Astrocyte (in vitro differentiated cells and primary cell): ENCODE measurements around the gene KRTCAP2. TPM values are rescaled to one million over a fixed set of nuclear protein-coding genes. Genes with fewer than 3 reads are reported as not detected.
A peak's percentile ranks its signal among the peaks of the same experiment; 100 is the strongest.

Experiments
- DNase-seq: peaks from one replicate; pipeline ENCODE4 v3.0.0-alpha.2; 2010; ENCODE audit warnings: low read depth
- FAIRE-seq: peaks from 2 replicates; lab custom pipeline; 2011; peaks lifted over from hg19 to GRCh38; lab: Jason Lieb, UNC
- H2AFZ ChIP-seq: 2 replicates; pipeline ENCODE4 v1.6.0; 2012; ENCODE audit warnings: low read depth, low read length, inconsistent platforms
- H3K27ac ChIP-seq: 2 replicates; pipeline ENCODE4 v1.5.1; 2011; ENCODE audit warnings: low read depth, low read length, inconsistent platforms
- H3K27me3 ChIP-seq: 2 replicates; pipeline ENCODE4 v1.6.0; 2011; ENCODE audit warnings: low read length, inconsistent platforms; ENCODE audit not compliant: insufficient read depth
- H3K36me3 ChIP-seq: 2 replicates; pipeline ENCODE4 v1.5.1; 2011; ENCODE audit warnings: low read length, inconsistent platforms; ENCODE audit not compliant: insufficient read depth
- H3K4me1 ChIP-seq: 2 replicates; pipeline ENCODE4 v1.5.1; 2011; ENCODE audit warnings: low read length, inconsistent platforms; ENCODE audit not compliant: insufficient read depth
- H3K4me2 ChIP-seq: 2 replicates; pipeline ENCODE4 v1.6.0; 2012; ENCODE audit warnings: low read length, inconsistent platforms
- H3K4me3 ChIP-seq: 2 replicates; pipeline ENCODE4 v1.5.1; 2011; ENCODE audit warnings: low read depth, mild to moderate bottlenecking, low read length, inconsistent platforms; ENCODE audit not compliant: insufficient read depth
- H3K79me2 ChIP-seq: 2 replicates; pipeline ENCODE4 v1.6.0; 2012; ENCODE audit warnings: mild to moderate bottlenecking, low read length, inconsistent platforms; ENCODE audit not compliant: insufficient read depth
- H3K9ac ChIP-seq: 2 replicates; pipeline ENCODE4 v1.6.0; 2012; ENCODE audit warnings: mild to moderate bottlenecking, low read length, inconsistent platforms
- H3K9me3 ChIP-seq: 2 replicates; pipeline ENCODE4 v1.5.1; 2012; ENCODE audit warnings: low read depth, mild to moderate bottlenecking, low read length, inconsistent platforms; ENCODE audit not compliant: insufficient read depth
- H4K20me1 ChIP-seq: 2 replicates; pipeline ENCODE4 v1.6.0; 2012; ENCODE audit warnings: low read length, inconsistent platforms; ENCODE audit not compliant: insufficient read depth
- H3K27ac Mint-ChIP-seq: one replicate; pipeline ENCODE4 v1.8.0; 2021; ENCODE audit warnings: mild to moderate bottlenecking, mixed read lengths; ENCODE audit not compliant: unreplicated experiment
- H3K27me3 Mint-ChIP-seq: one replicate; pipeline ENCODE4 v1.8.0; 2021; ENCODE audit warnings: low read depth, mixed read lengths; ENCODE audit not compliant: unreplicated experiment
- H3K36me3 Mint-ChIP-seq: one replicate; pipeline ENCODE4 v1.8.0; 2021; ENCODE audit warnings: low read depth, mixed read lengths; ENCODE audit not compliant: unreplicated experiment
- H3K4me1 Mint-ChIP-seq: one replicate; pipeline ENCODE4 v1.8.0; 2021; ENCODE audit warnings: low read depth, mixed read lengths; ENCODE audit not compliant: unreplicated experiment
- H3K4me3 Mint-ChIP-seq: one replicate; pipeline ENCODE4 v1.8.0; 2021; ENCODE audit warnings: mild to moderate bottlenecking, moderate library complexity, mixed read lengths; ENCODE audit not compliant: unreplicated experiment
- H3K9me3 Mint-ChIP-seq: one replicate; pipeline ENCODE4 v1.8.0; 2021; ENCODE audit warnings: mild to moderate bottlenecking, mixed read lengths; ENCODE audit not compliant: unreplicated experiment
- CTCF ChIP-seq: IDR thresholded peaks from 2 replicates; pipeline ENCODE4 v1.5.1; 2011; ENCODE audit warnings: low read depth, mild to moderate bottlenecking, inconsistent platforms, low read length, moderate library complexity; ENCODE audit not compliant: insufficient read depth
- EZH2 ChIP-seq: IDR thresholded peaks from 2 replicates; pipeline ENCODE4 v1.6.1; 2012; ENCODE audit warnings: mild to moderate bottlenecking, low read length, inconsistent platforms; ENCODE audit not compliant: insufficient read depth
- total RNA-seq: library from RNA; stranded (reverse); gene quantifications from 2 replicates; pipeline ENCODE4 v1.2.1, GENCODE V29; 2021

Gene KRTCAP2
- total RNA-seq, 1 donor from 2014 or later, result 161 TPM

GRCh38 chr1:155170101-155170785 is 2.9 kb downstream of the KRTCAP2 start:
- Mint-ChIP-seq H3K4me3 (peak overlapping the region; percentile 47), H3K27ac (no peak overlapping the region), H3K4me1 (peaks cover 18% of the 10 kb centered on the region), H3K9me3 (no peaks in the 10 kb centered on the region), H3K27me3 (peaks cover 5% of the 10 kb centered on the region), H3K36me3 (peaks cover 13% of the 10 kb centered on the region)
- H3K9ac ChIP-seq, result no peak overlapping the region
- peaks cover 8% of the 10 kb centered on the region for H4K20me1 ChIP-seq
- H3K79me2 ChIP-seq, result peaks cover 33% of the 10 kb centered on the region
- no peak overlapping the region for H3K4me3 ChIP-seq
- H3K27me3 ChIP-seq, result no peaks in the 10 kb centered on the region
- H3K9me3 ChIP-seq, result no peaks in the 10 kb centered on the region
- H3K36me3 ChIP-seq, result peaks cover 11% of the 10 kb centered on the region
- H3K4me1 ChIP-seq, result peaks cover 21% of the 10 kb centered on the region
- DNase-seq, result no peak
- no peak overlapping the region for H2AFZ ChIP-seq
- no peak overlapping the region for H3K4me2 ChIP-seq
- TF ChIP-seq EZH2 (no peak), CTCF (no peak)
- no peak overlapping the region for H3K27ac ChIP-seq
- FAIRE-seq, result no peak

- no peak overlapping the region for H3K27ac ChIP-seq
- no peak for FAIRE-seq
- peaks cover 27% of the 10 kb centered on the region for H3K79me2 ChIP-seq
- no peaks in the 10 kb centered on the region for H3K9me3 ChIP-seq
- H4K20me1 ChIP-seq, result peaks cover 8% of the 10 kb centered on the region
- H2AFZ ChIP-seq, result no peak overlapping the region
- no peaks in the 10 kb centered on the region for H3K27me3 ChIP-seq
- H3K9ac ChIP-seq, result no peak overlapping the region
- Mint-ChIP-seq H3K4me3 (no peak overlapping the region), H3K36me3 (peaks cover 13% of the 10 kb centered on the region), H3K9me3 (no peaks in the 10 kb centered on the region), H3K27ac (no peak overlapping the region), H3K27me3 (peaks cover 5% of the 10 kb centered on the region), H3K4me1 (peaks cover 12% of the 10 kb centered on the region)
- H3K4me2 ChIP-seq, result no peak overlapping the region
- no peak overlapping the region for H3K4me3 ChIP-seq
- peaks cover 15% of the 10 kb centered on the region for H3K4me1 ChIP-seq
- no peak for TF ChIP-seq CTCF
- no peak for TF ChIP-seq EZH2
- DNase-seq, result no peak
- peaks cover 11% of the 10 kb centered on the region for H3K36me3 ChIP-seq
These were observed 3.6 kb downstream of the KRTCAP2 start for GRCh38 chr1:155169541-155169940.
